NOMO-1 treated with dmso at 0.1 percent for 144 hours (cell line): ENCODE results near the gene TIAM1.

Experiments used
- DNase-seq: peaks from one replicate; lab custom pipeline; 2025; ENCODE audit not compliant: unreplicated experiment; lab: John Stamatoyannopoulos, UW

The TIAM1 gene

GRCh38 chr21:31211836-31212235, 132.2 kb downstream of the TIAM1 start:
- DNase-seq: no peak

GRCh38 chr21:31205412-31205811, 138.6 kb downstream of the TIAM1 start:
- no peak for DNase-seq

- DNase-seq: no peak
Observed at GRCh38 chr21:31204801-31205200, 139.3 kb downstream of the TIAM1 start.

- no peak for DNase-seq
Observed at GRCh38 chr21:31203431-31204054, 140.5 kb downstream of the TIAM1 start.

GRCh38 chr21:31201548-31201947, 142.5 kb downstream of the TIAM1 start:
- peak; percentile 78 for DNase-seq

- DNase-seq: peak; percentile 63
Observed at GRCh38 chr21:31201144-31201543, 142.9 kb downstream of the TIAM1 start.

- DNase-seq: peak; percentile 9
Observed at GRCh38 chr21:31198575-31198974, 145.5 kb downstream of the TIAM1 start.

- no peak for DNase-seq
Observed at GRCh38 chr21:31196724-31197123, 147.3 kb downstream of the TIAM1 start.

GRCh38 chr21:31195334-31196015, 148.6 kb downstream of the TIAM1 start:
- no peak for DNase-seq

GRCh38 chr21:31194510-31195293, 149.4 kb downstream of the TIAM1 start:
- no peak for DNase-seq

GRCh38 chr21:31193761-31194160, 150.3 kb downstream of the TIAM1 start:
- no peak for DNase-seq

- no peak for DNase-seq
Observed at GRCh38 chr21:31191553-31191952, 152.5 kb downstream of the TIAM1 start.

GRCh38 chr21:31190516-31190915, 153.5 kb downstream of the TIAM1 start:
- no peak for DNase-seq

GRCh38 chr21:31187499-31187898, 156.6 kb downstream of the TIAM1 start:
- no peak for DNase-seq

GRCh38 chr21:31186916-31187315, 157.1 kb downstream of the TIAM1 start:
- DNase-seq: no peak

- no peak for DNase-seq
Observed at GRCh38 chr21:31185663-31186062, 158.4 kb downstream of the TIAM1 start.

- no peak for DNase-seq
Observed at GRCh38 chr21:31184876-31185275, 159.2 kb downstream of the TIAM1 start.

GRCh38 chr21:31184459-31184858, 159.6 kb downstream of the TIAM1 start:
- DNase-seq: peak; percentile 13

GRCh38 chr21:31182231-31183140, 161.6 kb downstream of the TIAM1 start:
- no peak for DNase-seq

GRCh38 chr21:31181082-31181750, 162.8 kb downstream of the TIAM1 start:
- no peak for DNase-seq
